ENCODE measurements around the gene DOC2B.

GRCh38 chr17:229709-230394 is 48.4 kb upstream of the DOC2B start:
- TF ChIP-seq, protein P1, sequence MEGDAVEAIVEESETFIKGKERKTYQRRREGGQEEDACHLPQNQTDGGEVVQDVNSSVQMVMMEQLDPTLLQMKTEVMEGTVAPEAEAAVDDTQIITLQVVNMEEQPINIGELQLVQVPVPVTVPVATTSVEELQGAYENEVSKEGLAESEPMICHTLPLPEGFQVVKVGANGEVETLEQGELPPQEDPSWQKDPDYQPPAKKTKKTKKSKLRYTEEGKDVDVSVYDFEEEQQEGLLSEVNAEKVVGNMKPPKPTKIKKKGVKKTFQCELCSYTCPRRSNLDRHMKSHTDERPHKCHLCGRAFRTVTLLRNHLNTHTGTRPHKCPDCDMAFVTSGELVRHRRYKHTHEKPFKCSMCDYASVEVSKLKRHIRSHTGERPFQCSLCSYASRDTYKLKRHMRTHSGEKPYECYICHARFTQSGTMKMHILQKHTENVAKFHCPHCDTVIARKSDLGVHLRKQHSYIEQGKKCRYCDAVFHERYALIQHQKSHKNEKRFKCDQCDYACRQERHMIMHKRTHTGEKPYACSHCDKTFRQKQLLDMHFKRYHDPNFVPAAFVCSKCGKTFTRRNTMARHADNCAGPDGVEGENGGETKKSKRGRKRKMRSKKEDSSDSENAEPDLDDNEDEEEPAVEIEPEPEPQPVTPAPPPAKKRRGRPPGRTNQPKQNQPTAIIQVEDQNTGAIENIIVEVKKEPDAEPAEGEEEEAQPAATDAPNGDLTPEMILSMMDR (IDR thresholded peaks at IDR 0.05) = no peak
- no peak for TF ChIP-seq POLR2A (IDR thresholded peaks at IDR 0.05)
